H1 (cell line): ENCODE results near the gene MRC2.

Experiments
- CBX8 ChIP-seq: fragments of 300-800, 300-1000 bp; sonication (generic); IDR thresholded peaks from 2 replicates; pipeline ENCODE4 v1.7.1; 2016; ENCODE audit warnings: low read depth, low read length, borderline replicate concordance
- EZH2 ChIP-seq: fragments of 200-600 bp; sonication (generic); IDR thresholded peaks from 2 replicates; pipeline ENCODE4 v1.7.1; 2012; ENCODE audit warnings: low read depth, mild to moderate bottlenecking, moderate library complexity, low read length, inconsistent platforms; ENCODE audit not compliant: severe bottlenecking
- JUN ChIP-seq: IDR thresholded peaks from 2 replicates; pipeline ENCODE4 v1.6.1; 2011; ENCODE audit warnings: low read depth, mild to moderate bottlenecking, improper control_type of control experiment, low read length
- SRF ChIP-seq: IDR thresholded peaks from 2 replicates; pipeline ENCODE4 v1.6.1; 2011; ENCODE audit warnings: mild to moderate bottlenecking, low read depth, low read length, moderate library complexity
- SUZ12 ChIP-seq: fragments of 200-600 bp; sonication (generic); IDR thresholded peaks from 2 replicates; pipeline ENCODE4 v1.6.1; 2012; ENCODE audit warnings: mild to moderate bottlenecking, inconsistent platforms, low read length, moderate library complexity, mixed read lengths
- TF ChIP-seq, protein P1 (sequence below), 3 experiments: IDR thresholded peaks; 1 replicate in 2 of 3; 2 replicates in 1 of 3; pipeline versions ENCODE4 v1.5.1 to v1.6.1; 2011; ENCODE audit warnings: low read length in 3 of 3, mild to moderate bottlenecking in 3 of 3, inconsistent platforms in 2 of 3, low read depth in 1 of 3, moderate library complexity in 1 of 3; ENCODE audit not compliant: insufficient read depth in 1 of 3; ENCODE audit errors: control extremely low read depth in 1 of 3

DNA sequence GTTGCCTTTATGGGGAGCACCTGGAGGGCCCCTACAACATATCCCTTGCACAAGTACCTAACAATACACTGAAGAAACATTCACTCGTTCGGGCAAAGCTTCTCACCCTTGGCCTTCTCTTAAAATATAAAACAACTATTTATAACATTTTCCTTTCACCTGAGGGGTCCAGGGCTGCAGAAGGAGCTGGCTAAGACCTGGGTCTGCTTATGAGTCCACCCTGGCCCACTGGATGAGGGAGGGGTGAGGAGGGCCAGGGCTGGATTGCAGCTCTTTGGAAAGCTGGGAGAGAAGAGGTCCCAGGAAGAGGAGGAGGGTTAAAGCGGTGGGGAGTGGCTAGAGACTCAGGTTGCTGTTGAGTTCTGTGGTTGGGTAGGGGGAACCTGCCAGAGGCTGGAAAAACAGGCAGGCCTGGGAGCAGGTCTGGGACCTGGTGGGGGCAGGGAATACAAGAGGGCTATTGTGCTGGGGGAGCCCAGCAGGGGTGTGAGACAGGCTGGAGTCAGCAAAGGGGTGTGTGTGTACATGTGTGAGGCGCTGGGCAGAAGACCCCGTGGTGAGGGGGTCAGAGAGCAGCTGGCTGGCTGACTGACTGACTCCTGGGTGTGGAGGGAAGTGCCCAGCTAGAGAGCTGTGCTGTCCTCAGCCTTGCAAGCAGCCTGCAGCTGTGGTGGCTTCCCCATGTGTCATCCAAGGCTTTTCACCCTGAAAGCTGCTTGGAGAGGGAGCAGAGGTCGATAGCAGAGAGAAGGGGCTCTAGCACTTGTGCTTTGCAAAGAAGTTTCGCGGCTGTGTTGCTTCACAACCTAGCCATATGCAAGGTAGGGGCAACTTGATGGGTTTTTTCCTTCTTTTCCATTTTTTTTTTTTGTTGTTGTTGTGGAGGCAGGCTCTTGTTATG lies 10.2 kb upstream of the MRC2 start:
- TF ChIP-seq JUN (no peak), CBX8 (no peak), SUZ12 (no peak), SRF (no peak), EZH2 (no peak)
- TF ChIP-seq, protein P1, sequence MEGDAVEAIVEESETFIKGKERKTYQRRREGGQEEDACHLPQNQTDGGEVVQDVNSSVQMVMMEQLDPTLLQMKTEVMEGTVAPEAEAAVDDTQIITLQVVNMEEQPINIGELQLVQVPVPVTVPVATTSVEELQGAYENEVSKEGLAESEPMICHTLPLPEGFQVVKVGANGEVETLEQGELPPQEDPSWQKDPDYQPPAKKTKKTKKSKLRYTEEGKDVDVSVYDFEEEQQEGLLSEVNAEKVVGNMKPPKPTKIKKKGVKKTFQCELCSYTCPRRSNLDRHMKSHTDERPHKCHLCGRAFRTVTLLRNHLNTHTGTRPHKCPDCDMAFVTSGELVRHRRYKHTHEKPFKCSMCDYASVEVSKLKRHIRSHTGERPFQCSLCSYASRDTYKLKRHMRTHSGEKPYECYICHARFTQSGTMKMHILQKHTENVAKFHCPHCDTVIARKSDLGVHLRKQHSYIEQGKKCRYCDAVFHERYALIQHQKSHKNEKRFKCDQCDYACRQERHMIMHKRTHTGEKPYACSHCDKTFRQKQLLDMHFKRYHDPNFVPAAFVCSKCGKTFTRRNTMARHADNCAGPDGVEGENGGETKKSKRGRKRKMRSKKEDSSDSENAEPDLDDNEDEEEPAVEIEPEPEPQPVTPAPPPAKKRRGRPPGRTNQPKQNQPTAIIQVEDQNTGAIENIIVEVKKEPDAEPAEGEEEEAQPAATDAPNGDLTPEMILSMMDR (IDR thresholded peaks at IDR 0.05; ENCODE audit: control extremely low read depth in 1 of 3, insufficient read depth in 1 of 3, low read depth in 1 of 3, low read length in 3 of 3): no peak
